ENCODE results near the gene MKNK1. TPM values are rescaled to one million over a fixed set of nuclear protein-coding genes. Genes with fewer than 3 reads are reported as not detected.

The MKNK1 gene
- total and polyA plus RNA-seq, 4 donors: 29.4 to 83.5 (median 62.8) TPM

- Histone ChIP-seq H3K4me1 (ENCODE audit: control insufficient read depth in 5 of 5, insufficient read depth in 5 of 5, low read length in 5 of 5) (peaks cover 0 to 3% (median 0%) of the 10 kb centered on the region in 5 donors), H3K27me3 (ENCODE audit: control insufficient read depth in 3 of 3, insufficient read depth in 3 of 3, low read length in 2 of 3) (peaks cover 0 to 22% (median 22%) of the 10 kb centered on the region in 3 donors), H3K27ac (ENCODE audit: low read depth in 1 of 2, low read length in 1 of 2) (no peak overlapping the region), H3K9me3 (ENCODE audit: control insufficient read depth in 4 of 4, insufficient read depth in 3 of 4, low read length in 3 of 4) (no peaks in the 10 kb centered on the region), H3K4me3 (no peak overlapping the region), H3K36me3 (ENCODE audit: control insufficient read depth in 4 of 4, insufficient read depth in 4 of 4, low read length in 4 of 4) (no peaks in the 10 kb centered on the region), H3K9ac (ENCODE audit: insufficient read depth in 1 of 2, low read length in 2 of 2) (no peak overlapping the region)
- WGBS, 2 donors: 33 to 38% methylated on average over 11 of the region's 11 CpGs
- DNase-seq: peak in 2 of 3 donors; percentile 21 to 37
- no peak for ATAC-seq (ENCODE audit: insufficient read depth, low FRiP score)
- TF ChIP-seq, protein P1, sequence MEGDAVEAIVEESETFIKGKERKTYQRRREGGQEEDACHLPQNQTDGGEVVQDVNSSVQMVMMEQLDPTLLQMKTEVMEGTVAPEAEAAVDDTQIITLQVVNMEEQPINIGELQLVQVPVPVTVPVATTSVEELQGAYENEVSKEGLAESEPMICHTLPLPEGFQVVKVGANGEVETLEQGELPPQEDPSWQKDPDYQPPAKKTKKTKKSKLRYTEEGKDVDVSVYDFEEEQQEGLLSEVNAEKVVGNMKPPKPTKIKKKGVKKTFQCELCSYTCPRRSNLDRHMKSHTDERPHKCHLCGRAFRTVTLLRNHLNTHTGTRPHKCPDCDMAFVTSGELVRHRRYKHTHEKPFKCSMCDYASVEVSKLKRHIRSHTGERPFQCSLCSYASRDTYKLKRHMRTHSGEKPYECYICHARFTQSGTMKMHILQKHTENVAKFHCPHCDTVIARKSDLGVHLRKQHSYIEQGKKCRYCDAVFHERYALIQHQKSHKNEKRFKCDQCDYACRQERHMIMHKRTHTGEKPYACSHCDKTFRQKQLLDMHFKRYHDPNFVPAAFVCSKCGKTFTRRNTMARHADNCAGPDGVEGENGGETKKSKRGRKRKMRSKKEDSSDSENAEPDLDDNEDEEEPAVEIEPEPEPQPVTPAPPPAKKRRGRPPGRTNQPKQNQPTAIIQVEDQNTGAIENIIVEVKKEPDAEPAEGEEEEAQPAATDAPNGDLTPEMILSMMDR (IDR thresholded peaks at IDR 0.05; ENCODE audit: control extremely low read depth, extremely low read depth): no peak
These were observed 75.6 kb downstream of the MKNK1 start for GRCh38 chr1:46528297-46528955.

- Histone ChIP-seq H3K4me1 (ENCODE audit: control insufficient read depth in 5 of 5, insufficient read depth in 5 of 5, low read length in 5 of 5) (peaks cover 0 to 5% (median 2%) of the 10 kb centered on the region in 5 donors), H3K27me3 (ENCODE audit: control insufficient read depth in 3 of 3, insufficient read depth in 3 of 3, low read length in 2 of 3) (peaks cover 0 to 22% (median 22%) of the 10 kb centered on the region in 3 donors), H3K9ac (ENCODE audit: insufficient read depth in 1 of 2, low read length in 2 of 2) (no peak overlapping the region), H3K9me3 (ENCODE audit: control insufficient read depth in 4 of 4, insufficient read depth in 3 of 4, low read length in 3 of 4) (no peaks in the 10 kb centered on the region), H3K27ac (ENCODE audit: low read depth in 1 of 2, low read length in 1 of 2) (no peak overlapping the region), H3K4me3 (no peak overlapping the region), H3K36me3 (ENCODE audit: control insufficient read depth in 4 of 4, insufficient read depth in 4 of 4, low read length in 4 of 4) (no peaks in the 10 kb centered on the region)
- TF ChIP-seq, protein P1 (IDR thresholded peaks at IDR 0.05; ENCODE audit: control extremely low read depth, extremely low read depth): peak; percentile 97
- 28 to 29% methylated on average over 3 of the region's 3 CpGs for WGBS, 2 donors
- DNase-seq (peak; percentile 78 to 83 (median 81)), ATAC-seq (ENCODE audit: insufficient read depth, low FRiP score) (peak; percentile 76)
These were observed 76.4 kb downstream of the MKNK1 start for GRCh38 chr1:46527474-46528296.

- Histone ChIP-seq H3K4me3 (no peak overlapping the region), H3K27me3 (ENCODE audit: control insufficient read depth in 3 of 3, insufficient read depth in 3 of 3, low read length in 2 of 3) (peaks cover 0 to 22% (median 19%) of the 10 kb centered on the region in 3 donors), H3K27ac (ENCODE audit: low read depth in 1 of 2, low read length in 1 of 2) (no peak overlapping the region), H3K9me3 (ENCODE audit: control insufficient read depth in 4 of 4, insufficient read depth in 3 of 4, low read length in 3 of 4) (no peaks in the 10 kb centered on the region), H3K9ac (ENCODE audit: insufficient read depth in 1 of 2, low read length in 2 of 2) (no peak overlapping the region), H3K4me1 (ENCODE audit: control insufficient read depth in 5 of 5, insufficient read depth in 5 of 5, low read length in 5 of 5) (peaks cover 0 to 14% (median 4%) of the 10 kb centered on the region in 5 donors), H3K36me3 (ENCODE audit: control insufficient read depth in 4 of 4, insufficient read depth in 4 of 4, low read length in 4 of 4) (no peaks in the 10 kb centered on the region)
- 39 to 47% methylated on average over 14 of the region's 14 CpGs for WGBS, 2 donors
- TF ChIP-seq, protein P1 (IDR thresholded peaks at IDR 0.05; ENCODE audit: control extremely low read depth, extremely low read depth): no peak
- no peak for ATAC-seq (ENCODE audit: insufficient read depth, low FRiP score)
- no peak for DNase-seq
These were observed 77.3 kb downstream of the MKNK1 start for GRCh38 chr1:46526691-46527291.
